Retinal pigment epithelial cell (primary cell): ENCODE measurements around the gene HPSE2.

Source experiments
- DNase-seq: peaks from one replicate; pipeline ENCODE4 v3.0.0-alpha.2; 2010; ENCODE audit warnings: low read depth
- H3K4me3 ChIP-seq: 2 replicates; pipeline ENCODE4 v1.5.1; 2011; ENCODE audit warnings: mild to moderate bottlenecking, low read length, control low read depth, moderate library complexity
- TF ChIP-seq, protein P1 (sequence below): conservative IDR thresholded peaks from 2 replicates; pipeline ENCODE4 v1.5.1; 2011; ENCODE audit warnings: low read depth, low read length, control low read depth, inconsistent platforms

HPSE2 gene

DNA sequence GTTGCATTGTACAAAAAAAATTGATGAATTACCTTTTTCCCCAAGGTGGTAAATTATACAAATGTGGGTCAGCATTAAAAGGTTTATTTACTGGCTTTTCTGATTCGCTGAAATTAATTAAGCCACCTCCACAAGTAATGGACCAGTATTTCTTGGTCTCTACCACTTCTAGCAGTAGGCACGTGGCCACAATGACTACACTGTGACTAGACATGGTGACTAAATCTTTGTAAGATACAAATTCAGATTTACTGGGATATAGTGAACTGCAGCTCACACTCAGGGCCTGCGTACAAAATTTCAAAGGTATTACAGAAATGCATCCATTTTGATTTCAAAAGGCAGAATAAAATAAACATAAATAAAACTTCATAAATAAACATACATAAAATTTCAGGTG is 10.9 kb downstream of the HPSE2 start:
- TF ChIP-seq, protein P1, sequence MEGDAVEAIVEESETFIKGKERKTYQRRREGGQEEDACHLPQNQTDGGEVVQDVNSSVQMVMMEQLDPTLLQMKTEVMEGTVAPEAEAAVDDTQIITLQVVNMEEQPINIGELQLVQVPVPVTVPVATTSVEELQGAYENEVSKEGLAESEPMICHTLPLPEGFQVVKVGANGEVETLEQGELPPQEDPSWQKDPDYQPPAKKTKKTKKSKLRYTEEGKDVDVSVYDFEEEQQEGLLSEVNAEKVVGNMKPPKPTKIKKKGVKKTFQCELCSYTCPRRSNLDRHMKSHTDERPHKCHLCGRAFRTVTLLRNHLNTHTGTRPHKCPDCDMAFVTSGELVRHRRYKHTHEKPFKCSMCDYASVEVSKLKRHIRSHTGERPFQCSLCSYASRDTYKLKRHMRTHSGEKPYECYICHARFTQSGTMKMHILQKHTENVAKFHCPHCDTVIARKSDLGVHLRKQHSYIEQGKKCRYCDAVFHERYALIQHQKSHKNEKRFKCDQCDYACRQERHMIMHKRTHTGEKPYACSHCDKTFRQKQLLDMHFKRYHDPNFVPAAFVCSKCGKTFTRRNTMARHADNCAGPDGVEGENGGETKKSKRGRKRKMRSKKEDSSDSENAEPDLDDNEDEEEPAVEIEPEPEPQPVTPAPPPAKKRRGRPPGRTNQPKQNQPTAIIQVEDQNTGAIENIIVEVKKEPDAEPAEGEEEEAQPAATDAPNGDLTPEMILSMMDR = no peak
- DNase-seq = no peak
- H3K4me3 ChIP-seq = no peak overlapping the region

DNA sequence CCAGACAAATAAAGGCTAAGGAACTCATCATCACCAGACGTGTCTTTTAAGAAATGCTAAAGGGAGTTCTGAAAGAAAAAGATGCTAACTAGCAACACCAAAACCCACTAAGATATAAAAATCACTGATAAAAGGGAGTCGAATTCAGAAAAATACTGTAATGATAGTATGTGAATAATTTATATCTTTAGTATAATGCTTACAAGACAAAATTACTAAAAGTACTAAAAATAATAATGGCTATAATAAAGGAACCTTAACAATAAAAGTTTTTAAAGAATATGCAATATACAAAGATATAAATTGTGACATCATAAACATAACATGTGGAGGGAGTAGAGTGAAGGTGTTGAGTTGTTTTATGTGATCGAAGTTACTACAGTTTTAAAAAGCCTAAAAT is 28.3 kb downstream of the HPSE2 start:
- TF ChIP-seq, protein P1 = no peak
- DNase-seq = no peak
- no peak overlapping the region for H3K4me3 ChIP-seq

DNA sequence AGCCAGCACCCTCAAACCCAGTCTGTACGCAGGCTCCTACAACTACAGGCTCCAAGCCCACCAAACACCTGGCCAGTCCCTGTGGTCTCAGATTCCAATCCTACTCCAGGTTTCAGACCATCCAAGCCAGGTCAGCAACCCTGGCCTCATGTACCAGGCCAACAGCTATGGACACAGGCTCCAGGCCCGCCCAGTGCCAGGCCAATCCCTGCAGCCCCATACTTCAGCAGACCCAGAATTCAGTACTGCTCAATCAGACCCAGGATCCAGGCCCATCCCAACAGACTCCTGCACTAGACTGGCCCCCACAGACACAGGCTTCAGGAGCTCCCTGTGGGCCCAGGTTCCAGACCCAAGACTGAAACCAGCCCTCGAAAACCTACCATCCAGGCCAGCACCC is 32.3 kb downstream of the HPSE2 start:
- TF ChIP-seq, protein P1 = no peak
- no peak overlapping the region for H3K4me3 ChIP-seq
- no peak for DNase-seq

DNA sequence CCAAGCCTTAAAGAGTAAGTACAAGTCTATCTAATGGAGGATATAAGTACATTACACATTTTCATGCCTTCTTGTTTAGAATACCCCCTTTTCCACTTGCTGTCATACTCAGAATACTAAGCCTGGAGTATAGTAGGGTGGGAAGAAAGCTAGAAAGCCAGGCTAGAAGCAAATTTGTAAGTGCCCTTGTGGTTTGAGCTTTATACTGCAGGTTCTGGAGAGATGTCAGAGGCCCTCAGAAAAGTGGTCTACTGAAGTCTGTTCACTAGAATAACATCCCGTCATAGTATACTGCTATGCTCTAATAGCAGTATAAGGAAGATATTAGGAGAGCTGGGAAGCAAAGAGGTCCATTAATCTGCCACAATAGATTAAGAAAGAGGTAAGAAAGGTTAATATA is 62.7 kb downstream of the HPSE2 start:
- H3K4me3 ChIP-seq = no peak overlapping the region
- TF ChIP-seq, protein P1 = no peak
- DNase-seq = no peak

DNA sequence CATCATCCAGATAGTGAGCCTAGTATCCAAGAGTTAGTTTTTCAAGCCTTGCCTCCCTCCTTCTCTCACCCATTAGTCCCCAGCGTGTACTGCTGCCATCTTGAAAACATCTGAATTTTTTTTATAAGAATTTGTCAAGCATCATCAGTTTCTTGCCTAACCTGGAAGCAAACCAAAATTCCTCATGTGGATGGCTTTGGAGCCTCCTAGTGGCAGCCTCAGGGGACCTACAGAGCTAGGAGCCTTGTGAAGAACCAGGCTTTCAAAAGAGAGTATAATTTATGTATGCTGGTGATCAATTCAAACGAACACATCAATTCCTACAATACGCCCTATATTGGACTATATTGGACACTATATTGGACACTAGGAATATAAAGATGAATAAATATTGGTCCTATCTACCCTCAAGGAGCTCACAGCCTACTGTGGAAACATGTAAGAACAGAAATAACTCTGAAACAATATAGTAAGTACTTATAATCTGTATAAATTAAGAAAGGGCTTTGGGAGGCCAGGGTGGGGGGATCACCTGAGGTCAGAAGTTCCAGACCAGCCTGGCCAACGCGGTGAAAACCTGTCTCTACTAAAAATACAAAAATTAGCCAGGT is 63.4 kb downstream of the HPSE2 start:
- no peak overlapping the region for H3K4me3 ChIP-seq
- DNase-seq = no peak
- TF ChIP-seq, protein P1 = peak; percentile 66

DNA sequence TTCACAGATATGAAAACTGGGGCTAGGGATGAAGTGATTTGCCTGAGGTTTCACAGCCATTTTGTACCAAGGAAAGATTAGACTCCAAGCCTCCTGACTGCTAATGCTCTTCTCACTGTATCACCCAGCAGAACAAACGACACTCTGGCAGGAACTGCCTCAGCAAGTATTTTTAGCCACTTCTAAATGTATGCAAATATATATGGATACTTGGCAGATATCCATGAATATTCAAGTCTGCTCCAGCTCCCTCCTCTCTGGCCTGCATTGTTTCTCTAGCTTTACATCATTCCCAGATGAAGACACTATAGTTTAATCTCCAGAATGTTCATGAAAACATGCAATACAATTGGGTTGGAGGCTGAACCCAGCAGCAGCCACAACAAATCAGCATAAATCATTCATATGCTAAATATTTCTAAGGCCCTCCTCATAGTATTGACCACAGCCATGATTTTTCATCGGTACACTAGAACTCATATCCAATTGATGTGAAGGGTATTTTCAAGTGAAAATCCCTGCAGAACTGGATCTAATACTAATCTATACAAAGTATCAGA is 65.5 kb downstream of the HPSE2 start:
- no peak overlapping the region for H3K4me3 ChIP-seq
- TF ChIP-seq, protein P1 = no peak
- DNase-seq = no peak

DNA sequence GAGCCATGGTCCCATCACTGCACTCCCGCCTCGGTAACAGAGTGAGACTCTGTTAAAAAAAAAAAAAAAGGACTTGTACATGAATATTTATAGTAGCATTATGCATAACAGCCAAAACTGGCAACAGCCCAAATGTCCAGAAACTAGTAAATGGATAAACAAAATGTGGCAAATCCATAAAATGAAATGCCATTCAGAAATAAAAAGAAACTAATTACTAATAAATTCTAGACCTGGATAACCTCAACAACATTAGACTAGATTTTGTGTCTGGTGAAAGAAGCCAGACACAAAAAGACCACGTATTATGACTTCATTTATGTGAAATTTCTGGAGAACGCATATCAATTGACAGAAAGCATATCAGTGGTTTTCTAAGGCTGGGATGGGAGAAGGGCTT is 74.5 kb downstream of the HPSE2 start:
- TF ChIP-seq, protein P1 = no peak
- H3K4me3 ChIP-seq = no peak overlapping the region
- no peak for DNase-seq
